ENCODE measurements around the gene MYL11.
A peak's percentile ranks its signal among the peaks of the same experiment; 100 is the strongest.

Gene MYL11

DNA sequence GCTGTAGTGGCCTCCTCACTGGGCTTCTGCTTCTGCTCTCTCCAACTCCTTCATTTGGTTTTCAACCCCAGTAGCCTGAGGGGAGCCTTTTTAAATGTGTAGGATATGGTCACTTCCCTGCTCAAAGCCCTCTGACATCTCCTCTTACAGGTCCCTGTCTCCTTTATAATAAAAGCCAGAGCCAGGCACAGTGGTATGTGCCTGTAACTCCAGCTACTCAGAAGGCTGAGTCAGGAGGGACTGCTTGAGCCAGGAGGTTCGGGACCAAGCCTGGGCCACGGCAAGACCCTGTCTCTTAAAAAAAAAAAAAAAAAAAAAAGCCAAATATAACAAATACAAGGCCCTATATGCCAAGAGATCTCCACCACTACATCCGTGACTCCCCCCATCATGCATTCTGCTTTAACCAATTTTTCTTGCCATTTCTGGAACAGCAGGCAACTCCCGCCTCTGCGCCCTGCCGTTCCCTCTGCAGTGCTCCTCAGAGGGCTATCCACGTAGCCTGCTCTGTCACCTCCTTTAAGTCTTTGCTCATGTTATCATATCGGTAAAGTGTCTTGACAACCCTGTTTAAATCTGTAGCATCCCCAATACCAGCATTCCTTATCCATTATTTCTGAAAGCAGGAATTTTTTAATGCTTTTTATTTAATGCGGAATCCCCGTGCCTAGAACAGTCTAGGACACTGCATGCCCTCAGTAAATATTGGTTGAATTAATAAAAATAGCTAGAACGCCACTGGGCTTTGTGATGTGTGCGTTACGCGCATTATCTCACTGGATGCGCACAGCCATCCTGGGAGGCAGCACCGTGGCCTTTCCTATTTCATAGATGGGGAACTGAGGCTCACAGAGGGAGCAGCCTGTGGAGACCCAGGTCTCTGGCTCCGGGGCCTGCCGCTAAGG lies 42.3 kb downstream of the MYL11 start:
- DNase-seq (no peak), ATAC-seq (replicated peaks) (no peak)
- Mint-ChIP-seq H3K4me3 (peak overlapping the region; percentile 7 to 56), H3K4me1 (ENCODE audit: low read depth in 2 of 2) (peaks cover 5 to 17% of the 10 kb centered on the region in 2 donors), H3K36me3 (ENCODE audit: insufficient read depth) (peaks cover 12% of the 10 kb centered on the region), H3K9me3 (no peaks in the 10 kb centered on the region), H3K27ac (peak overlapping the region; percentile 23 to 35), H3K27me3 (no peaks in the 10 kb centered on the region)

DNA sequence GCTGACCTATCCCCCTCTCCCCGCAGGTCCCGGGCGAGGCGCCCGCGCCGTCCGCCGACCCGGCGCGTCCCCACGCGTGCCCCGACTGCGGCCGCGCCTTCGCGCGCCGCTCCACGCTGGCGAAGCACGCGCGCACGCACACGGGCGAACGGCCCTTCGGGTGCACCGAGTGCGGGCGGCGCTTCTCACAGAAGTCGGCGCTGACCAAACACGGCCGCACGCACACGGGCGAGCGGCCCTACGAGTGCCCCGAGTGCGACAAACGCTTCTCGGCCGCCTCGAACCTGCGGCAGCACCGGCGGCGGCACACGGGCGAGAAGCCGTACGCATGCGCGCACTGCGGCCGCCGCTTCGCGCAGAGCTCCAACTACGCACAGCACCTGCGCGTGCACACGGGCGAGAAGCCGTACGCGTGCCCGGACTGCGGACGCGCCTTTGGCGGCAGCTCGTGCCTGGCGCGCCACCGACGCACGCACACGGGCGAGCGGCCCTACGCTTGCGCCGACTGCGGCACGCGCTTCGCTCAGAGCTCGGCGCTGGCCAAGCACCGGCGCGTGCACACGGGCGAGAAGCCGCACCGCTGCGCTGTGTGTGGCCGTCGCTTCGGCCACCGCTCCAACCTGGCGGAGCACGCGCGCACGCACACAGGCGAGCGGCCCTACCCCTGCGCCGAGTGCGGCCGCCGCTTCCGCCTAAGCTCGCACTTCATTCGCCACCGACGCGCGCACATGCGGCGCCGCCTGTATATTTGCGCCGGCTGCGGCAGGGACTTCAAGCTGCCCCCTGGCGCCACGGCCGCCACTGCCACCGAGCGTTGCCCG lies 43.1 kb downstream of the MYL11 start:
- Mint-ChIP-seq H3K9me3 (no peaks in the 10 kb centered on the region), H3K27ac (peak overlapping the region in 1 of 2 donors; percentile 53)
- ATAC-seq (replicated peaks) = peak; percentile 89

DNA sequence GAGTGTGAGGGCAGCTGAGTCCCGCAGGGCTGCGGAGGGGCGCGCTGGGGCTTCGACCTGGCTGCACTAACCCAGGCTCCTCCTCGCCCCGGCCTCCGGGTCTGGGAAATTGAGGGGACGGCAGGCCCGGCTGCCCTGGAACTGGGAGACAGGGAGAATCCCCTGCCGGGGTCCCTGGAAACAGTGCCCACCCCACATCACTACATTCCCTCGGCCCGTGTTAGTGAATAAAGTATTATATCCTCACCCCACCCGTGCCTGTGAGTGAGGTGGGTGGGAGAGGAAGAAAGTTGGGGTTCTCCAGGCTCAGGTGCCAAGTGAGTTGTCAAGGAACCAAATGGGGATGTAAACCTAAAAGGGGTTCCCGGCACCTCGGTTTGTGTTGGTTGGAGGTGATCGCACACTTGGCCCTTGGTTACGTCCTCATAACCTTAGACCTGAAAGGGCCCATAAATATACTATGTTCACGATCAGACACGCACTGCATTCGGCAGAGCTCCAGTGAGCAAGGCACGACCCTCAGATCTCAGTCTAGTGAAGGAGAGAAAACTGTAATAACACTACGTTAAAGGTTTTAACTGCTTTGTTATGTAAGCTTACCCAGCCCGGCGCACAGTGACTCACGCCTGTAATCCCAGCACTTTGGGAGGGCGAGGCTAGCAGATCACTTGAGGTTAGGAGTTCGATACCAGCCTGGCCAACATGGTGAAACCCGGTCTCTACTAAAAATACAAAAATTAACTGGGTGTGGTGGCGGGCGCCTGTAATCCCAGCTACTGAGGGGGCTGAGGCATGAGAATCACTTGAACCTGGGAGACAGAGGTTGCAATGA lies 44.0 kb downstream of the MYL11 start:
- peaks cover 5 to 11% of the 10 kb centered on the region in 2 donors for H3K4me1 Mint-ChIP-seq (ENCODE audit: low read depth in 2 of 2)
- no peaks in the 10 kb centered on the region for H3K27me3 Mint-ChIP-seq
- H3K9me3 Mint-ChIP-seq = no peaks in the 10 kb centered on the region
- peaks cover 23% of the 10 kb centered on the region for H3K36me3 Mint-ChIP-seq (ENCODE audit: insufficient read depth)
- H3K4me3 Mint-ChIP-seq = peak overlapping the region; percentile 55 to 73
- DNase-seq = no peak
- peak overlapping the region in 1 of 2 donors; percentile 53 for H3K27ac Mint-ChIP-seq
- no peak for ATAC-seq (replicated peaks)

More for the DNA sequence above, 43.1 kb downstream of the MYL11 start:
- H3K4me1 Mint-ChIP-seq (ENCODE audit: low read depth in 2 of 2) = peaks cover 5 to 13% of the 10 kb centered on the region in 2 donors
- no peaks in the 10 kb centered on the region for H3K27me3 Mint-ChIP-seq
- peaks cover 18% of the 10 kb centered on the region for H3K36me3 Mint-ChIP-seq (ENCODE audit: insufficient read depth)
- H3K4me3 Mint-ChIP-seq = peak overlapping the region; percentile 55 to 73
- DNase-seq = peak; percentile 81 to 85 (median 84)

DNA sequence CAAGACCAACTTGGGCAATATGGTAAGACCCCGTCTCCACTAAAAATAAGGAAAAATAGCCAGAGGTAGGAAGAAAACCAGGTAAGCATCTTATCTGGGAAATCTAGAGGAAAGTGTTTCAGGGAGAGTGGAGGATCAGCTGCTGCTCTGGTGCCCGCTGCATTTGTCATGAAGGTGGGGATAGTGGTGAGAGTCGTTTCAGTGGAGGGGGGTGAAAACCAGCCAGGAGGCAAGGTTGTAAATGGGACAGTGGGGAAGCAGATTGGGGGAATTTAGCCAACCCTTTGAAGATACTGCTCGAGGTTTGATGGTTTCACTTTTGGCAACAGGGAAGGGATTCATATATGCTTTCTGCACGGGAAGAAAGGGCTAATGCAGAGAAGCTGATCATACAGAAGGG lies 46.4 kb downstream of the MYL11 start:
- Mint-ChIP-seq H3K9me3 (no peaks in the 10 kb centered on the region), H3K36me3 (ENCODE audit: insufficient read depth) (peaks cover 30% of the 10 kb centered on the region), H3K4me1 (ENCODE audit: low read depth in 2 of 2) (peaks cover 8 to 9% of the 10 kb centered on the region in 2 donors), H3K4me3 (no peak overlapping the region), H3K27ac (peak overlapping the region in 1 of 2 donors; percentile 42), H3K27me3 (no peaks in the 10 kb centered on the region)
- ATAC-seq (replicated peaks) = no peak
- no peak for DNase-seq

All from effector memory CD8-positive, alpha-beta T cell (primary cell).